Measurements from ENCODE around the gene FAM118A. TPM values are rescaled to one million over a fixed set of nuclear protein-coding genes. Genes with fewer than 3 reads are reported as not detected.

FAM118A gene
- total RNA-seq, 2 experiments from 2014 or later = 159 to 161 TPM

- H3K27ac ChIP-seq (ENCODE audit: low read depth in 1 of 2, low read length in 2 of 2) = peak overlapping the region; percentile 98 to 99
- no peaks in the 10 kb centered on the region for H3K9me3 Mint-ChIP-seq
- no peaks in the 10 kb centered on the region for H3K27me3 Mint-ChIP-seq
- peak overlapping the region; percentile 84 for H3K4me3 Mint-ChIP-seq
- CTCF ChIA-PET = interaction anchor here (1.0 kb wide), 1 partner anchor 24 kb away, joined by 3 read pairs; no protein-coding TSS in a partner anchor
- POLR2A ChIA-PET = interaction anchor here (0.7 to 3.3 kb wide), 6 partner anchors 10 to 23 kb away, joined by 3 to 24 read pairs (median 7); partner anchors contain the start of gene FAM118A
- no peaks in the 10 kb centered on the region for H3K27me3 ChIP-seq (ENCODE audit: control insufficient read depth in 1 of 2, insufficient read depth in 2 of 2, low read length in 2 of 2)
- H3K36me3 Mint-ChIP-seq (ENCODE audit: low read depth) = peaks cover 38% of the 10 kb centered on the region
- no peaks in the 10 kb centered on the region for H3K9me3 ChIP-seq (ENCODE audit: control insufficient read depth in 1 of 2, insufficient read depth in 1 of 2, low read length in 2 of 2)
- peaks cover 87% of the 10 kb centered on the region for H3K4me1 ChIP-seq (ENCODE audit: insufficient read depth, low read length)
- DNase-seq (peak in 13 of 14 experiments; percentile 21 to 93 (median 48)), ATAC-seq (ENCODE audit: poor library complexity) (peak; percentile 64)
- no peak for TF ChIP-seq CTCF (IDR thresholded peaks at IDR 0.05)
- H3K4me3 ChIP-seq (ENCODE audit: low read length) = peak overlapping the region; percentile 50
- peaks cover 96% of the 10 kb centered on the region for H3K4me1 Mint-ChIP-seq (ENCODE audit: low read depth)
- H3K36me3 ChIP-seq (ENCODE audit: insufficient read depth, low read length) = peaks cover 19% of the 10 kb centered on the region
- H3K27ac Mint-ChIP-seq = peak overlapping the region; percentile 95
- intact Hi-C loops (cut with DNase I, micrococcal nuclease) = loop anchor here (1.0 to 10.0 kb wide), 7 partner anchors 8 to 736 kb away; no protein-coding TSS in a partner anchor
Observed at GRCh38 chr22:45318558-45319323, 9.0 kb downstream of the FAM118A start.

GRCh38 chr22:45319324-45319685 lies 9.6 kb downstream of the FAM118A start:
- H3K36me3 Mint-ChIP-seq (ENCODE audit: low read depth) = peaks cover 44% of the 10 kb centered on the region
- H3K27ac Mint-ChIP-seq = peak overlapping the region; percentile 95
- H3K4me1 Mint-ChIP-seq (ENCODE audit: low read depth) = peaks cover 97% of the 10 kb centered on the region
- TF ChIP-seq CTCF (IDR thresholded peaks at IDR 0.05) = no peak
- ATAC-seq (ENCODE audit: poor library complexity) (no peak), DNase-seq (peak in 2 of 14 experiments; percentile 24 to 25)
- CTCF ChIA-PET = interaction anchor here (0.7 to 1.0 kb wide), 2 partner anchors 50 to 118 kb away, joined by 3 read pairs; no protein-coding TSS in a partner anchor
- no peaks in the 10 kb centered on the region for H3K9me3 ChIP-seq (ENCODE audit: control insufficient read depth in 1 of 2, insufficient read depth in 1 of 2, low read length in 2 of 2)
- H3K4me3 ChIP-seq (ENCODE audit: low read length) = peak overlapping the region; percentile 50
- H3K27me3 ChIP-seq (ENCODE audit: control insufficient read depth in 1 of 2, insufficient read depth in 2 of 2, low read length in 2 of 2) = no peaks in the 10 kb centered on the region
- no peaks in the 10 kb centered on the region for H3K9me3 Mint-ChIP-seq
- peak overlapping the region; percentile 84 for H3K4me3 Mint-ChIP-seq
- no peaks in the 10 kb centered on the region for H3K27me3 Mint-ChIP-seq
- H3K36me3 ChIP-seq (ENCODE audit: insufficient read depth, low read length) = peaks cover 25% of the 10 kb centered on the region
- H3K27ac ChIP-seq (ENCODE audit: low read depth in 1 of 2, low read length in 2 of 2) = peak overlapping the region; percentile 98 to 99
- intact Hi-C loops (cut with DNase I, micrococcal nuclease) = loop anchor here (1.0 to 10.0 kb wide), 5 partner anchors 17 to 735 kb away; no protein-coding TSS in a partner anchor
- H3K4me1 ChIP-seq (ENCODE audit: insufficient read depth, low read length) = peaks cover 87% of the 10 kb centered on the region
- POLR2A ChIA-PET = interaction anchor here (1.0 to 3.3 kb wide), 5 partner anchors 10 to 23 kb away, joined by 5 to 24 read pairs (median 9); partner anchors contain the start of gene FAM118A

- Histone ChIP-seq H3K27ac (ENCODE audit: low read depth in 1 of 2, low read length in 2 of 2) (peak overlapping the region; percentile 98 to 99), H3K36me3 (ENCODE audit: insufficient read depth, low read length) (peaks cover 37% of the 10 kb centered on the region), H3K9me3 (ENCODE audit: control insufficient read depth in 1 of 2, insufficient read depth in 1 of 2, low read length in 2 of 2) (no peaks in the 10 kb centered on the region), H3K4me3 (ENCODE audit: low read length) (no peak overlapping the region), H3K4me1 (ENCODE audit: insufficient read depth, low read length) (peaks cover 85% of the 10 kb centered on the region), H3K27me3 (ENCODE audit: control insufficient read depth in 1 of 2, insufficient read depth in 2 of 2, low read length in 2 of 2) (no peaks in the 10 kb centered on the region)
- ATAC-seq (ENCODE audit: poor library complexity) (no peak), DNase-seq (peak in 1 of 14 experiments; percentile 52)
- POLR2A ChIA-PET = interaction anchor here (3.3 kb wide), 1 partner anchor 21 kb away, joined by 9 read pairs; no protein-coding TSS in a partner anchor
- Mint-ChIP-seq H3K36me3 (ENCODE audit: low read depth) (peaks cover 56% of the 10 kb centered on the region), H3K27ac (peak overlapping the region; percentile 95), H3K4me1 (ENCODE audit: low read depth) (peaks cover 94% of the 10 kb centered on the region), H3K9me3 (no peaks in the 10 kb centered on the region), H3K27me3 (no peaks in the 10 kb centered on the region), H3K4me3 (peak overlapping the region; percentile 84)
- no peak for TF ChIP-seq CTCF (IDR thresholded peaks at IDR 0.05)
- intact Hi-C loops (cut with DNase I, micrococcal nuclease) = no loop called here
- CTCF ChIA-PET = interaction anchor here (1.0 kb wide), 1 partner anchor 51 kb away, joined by 3 read pairs; no protein-coding TSS in a partner anchor
Observed at GRCh38 chr22:45320357-45320976, 10.7 kb downstream of the FAM118A start.

Measured in CD4-positive, alpha-beta T cell (primary cell).